Pulmonary artery endothelial cell (primary cell): ENCODE data around the gene ZBTB39. TPM values are rescaled to one million over a fixed set of nuclear protein-coding genes. Genes with fewer than 3 reads are reported as not detected.
"Not testable (repeated sequence)": the region's sequence is repeated elsewhere in the genome, so short reads cannot be mapped to it uniquely, and the experiment has no call there.

Source experiments
- DNase-seq: peaks from one replicate; pipeline ENCODE4 v3.0.0-alpha.2; 2011; ENCODE audit warnings: low read depth, low spot score
- total RNA-seq: library from RNA; depleted of rRNA; stranded (reverse); fragments of >200 nt; gene quantifications from 2 replicates; pipeline ENCODE4 v1.2.3, GENCODE V29; 2014

The ZBTB39 gene
- total RNA-seq, 1 donor from 2014 or later, result 6.0 TPM

DNA sequence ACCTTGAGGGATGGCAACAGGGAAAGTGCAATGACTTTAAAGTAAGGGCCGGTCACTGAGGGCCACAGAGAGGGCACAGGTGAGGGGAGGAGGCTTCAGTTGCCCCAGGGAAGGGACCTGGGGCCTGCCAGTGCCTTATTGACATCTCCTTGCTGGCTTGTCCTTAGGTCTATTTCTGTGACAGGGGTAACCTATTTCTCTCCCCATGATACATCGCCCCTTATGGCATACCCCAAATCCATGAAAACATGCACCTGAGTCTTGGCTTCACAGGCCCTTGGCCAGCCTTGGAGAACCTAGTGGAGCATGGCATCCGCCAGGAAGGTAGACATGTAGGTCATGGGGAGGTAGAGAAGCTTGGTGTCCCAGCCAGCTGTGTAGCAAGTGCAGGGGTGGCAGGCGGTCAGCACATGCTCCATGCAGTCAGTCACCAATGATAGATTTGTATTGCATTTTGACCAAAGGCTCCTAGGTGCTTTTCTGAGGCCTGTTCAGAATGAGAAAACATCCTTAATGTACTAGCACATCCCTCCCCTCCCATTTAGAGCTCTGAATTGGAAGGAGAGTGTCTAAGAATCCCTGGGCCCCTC lies 25.3 kb downstream of the ZBTB39 start:
- no peak for DNase-seq

DNA sequence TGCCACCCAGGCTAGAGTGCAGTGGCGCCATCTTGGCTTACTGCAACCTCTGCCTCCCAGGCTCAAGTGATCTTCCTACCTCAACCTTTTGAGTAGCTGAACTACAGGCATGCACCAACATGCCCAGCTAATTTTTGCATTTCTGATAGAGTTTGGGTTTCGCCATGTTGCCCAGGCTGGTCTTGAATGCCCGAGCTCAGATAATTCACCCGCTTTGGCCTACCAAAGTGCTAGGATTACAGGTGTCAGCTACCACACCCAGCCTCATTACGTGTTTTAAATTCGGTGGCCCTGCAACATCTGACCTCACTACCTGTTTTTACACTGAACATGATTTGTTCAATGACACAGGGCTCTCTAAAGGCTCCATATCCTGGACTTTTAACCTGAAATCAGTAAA lies 26.1 kb downstream of the ZBTB39 start:
- DNase-seq, result no peak

DNA sequence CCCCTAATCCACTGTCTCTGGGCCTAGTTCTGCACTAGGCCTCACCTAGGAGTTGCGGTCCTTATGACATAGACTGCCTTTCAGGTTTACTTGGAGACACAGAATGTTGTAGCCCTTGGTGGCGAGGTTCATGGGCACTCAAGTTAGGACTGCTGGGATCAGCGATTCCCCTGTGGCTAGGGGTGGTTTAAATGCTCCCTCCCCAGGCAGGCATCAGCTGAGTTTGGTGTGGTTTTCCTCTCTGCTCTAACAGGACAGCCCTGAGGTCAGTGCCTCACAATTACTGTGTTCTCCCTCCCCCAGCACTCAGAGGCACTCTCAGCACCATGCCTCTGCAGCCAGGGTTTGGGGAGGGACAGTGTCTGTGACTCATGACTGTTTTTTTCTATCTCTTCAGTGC lies 26.7 kb downstream of the ZBTB39 start:
- no peak for DNase-seq

DNA sequence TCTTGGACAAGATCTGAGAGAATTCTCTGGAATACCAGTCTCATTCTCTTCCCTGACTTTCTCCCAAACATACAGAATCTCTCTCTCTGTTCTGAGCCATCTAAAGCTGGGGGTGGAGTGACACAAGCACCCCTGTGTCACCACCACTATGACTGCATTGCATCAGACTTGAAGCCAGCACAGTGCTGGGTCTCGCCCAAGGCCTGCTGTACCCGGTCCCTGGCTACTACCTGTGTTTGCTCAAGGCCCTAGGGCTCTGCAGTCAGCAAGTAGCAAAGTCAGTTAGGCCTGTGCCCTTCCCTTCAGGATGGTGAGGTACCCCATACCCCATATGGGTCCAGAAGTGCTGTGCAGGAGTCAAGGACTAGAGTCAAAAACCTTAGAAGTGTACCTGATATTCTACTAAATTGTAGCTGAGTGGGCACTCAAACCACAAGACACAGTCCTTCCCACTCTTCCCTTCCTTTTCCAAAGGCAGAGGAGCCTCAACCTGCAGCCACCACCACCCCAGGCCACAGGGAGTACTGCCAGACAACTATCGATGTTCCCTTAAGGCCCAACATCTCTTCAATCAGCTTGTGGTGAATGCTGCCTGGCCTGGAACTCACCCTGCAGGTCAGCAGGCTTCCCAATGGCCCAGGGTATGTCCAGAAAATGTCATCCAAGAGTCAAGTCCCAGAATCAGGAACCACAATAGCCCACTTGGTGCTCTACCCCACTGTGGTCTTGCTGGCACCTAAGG lies 27.8 kb downstream of the ZBTB39 start:
- DNase-seq, result no peak

DNA sequence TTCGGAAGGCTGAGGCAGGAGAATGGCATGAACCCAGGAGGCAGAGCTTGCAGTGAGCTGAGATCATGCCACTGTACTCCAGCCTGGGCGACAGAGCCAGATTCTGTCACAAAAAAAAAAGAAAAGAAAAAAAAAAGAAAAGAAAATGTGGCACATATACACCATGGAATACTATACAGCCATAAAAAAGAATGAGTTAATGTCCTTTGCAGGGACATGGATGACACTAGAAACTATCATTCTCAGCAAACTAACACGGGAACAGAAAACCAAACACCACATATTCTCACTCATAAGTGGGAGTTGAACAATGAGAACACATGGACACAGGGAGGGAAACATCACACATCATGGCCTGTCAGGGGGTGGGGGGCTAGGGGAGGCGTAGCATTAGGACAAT lies 29.0 kb downstream of the ZBTB39 start:
- not testable (repeated sequence) for DNase-seq

DNA sequence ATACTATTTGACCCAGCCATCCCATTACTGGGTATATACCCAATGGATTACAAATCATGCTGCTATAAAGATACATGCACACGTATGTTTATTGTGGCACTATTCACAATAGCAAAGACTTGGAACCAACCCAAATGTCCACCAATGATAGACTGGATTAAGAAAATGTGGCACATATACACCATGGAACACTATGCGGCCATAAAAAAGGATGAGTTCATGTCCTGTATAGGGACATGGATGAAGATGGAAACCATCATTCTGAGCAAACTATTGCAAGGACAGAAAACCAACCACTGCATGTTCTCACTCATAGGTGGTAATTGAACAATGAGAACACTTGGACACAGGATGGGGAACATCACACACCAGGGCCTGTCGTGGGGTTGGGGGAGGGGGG lies 32.1 kb downstream of the ZBTB39 start:
- DNase-seq, result not testable (repeated sequence)

DNA sequence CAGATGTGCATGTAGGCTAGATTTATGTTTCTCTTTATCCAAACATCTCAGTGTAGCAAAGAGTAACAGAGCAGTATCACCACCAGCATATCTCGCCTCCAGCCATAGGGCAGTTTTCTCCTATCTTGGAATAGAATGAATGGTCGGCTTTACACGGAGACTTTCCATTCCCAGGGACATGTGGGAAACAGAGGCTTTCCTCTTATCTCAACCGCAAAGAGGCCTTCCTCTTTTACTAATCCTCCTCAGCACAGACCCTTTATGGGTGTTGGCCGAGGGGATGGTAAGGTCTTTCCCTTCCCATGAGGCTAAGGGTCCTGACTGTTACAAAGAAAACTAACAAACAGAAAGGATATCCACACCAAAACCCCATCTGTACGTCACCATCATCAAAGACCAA lies 37.4 kb downstream of the ZBTB39 start:
- not testable (repeated sequence) for DNase-seq

DNA sequence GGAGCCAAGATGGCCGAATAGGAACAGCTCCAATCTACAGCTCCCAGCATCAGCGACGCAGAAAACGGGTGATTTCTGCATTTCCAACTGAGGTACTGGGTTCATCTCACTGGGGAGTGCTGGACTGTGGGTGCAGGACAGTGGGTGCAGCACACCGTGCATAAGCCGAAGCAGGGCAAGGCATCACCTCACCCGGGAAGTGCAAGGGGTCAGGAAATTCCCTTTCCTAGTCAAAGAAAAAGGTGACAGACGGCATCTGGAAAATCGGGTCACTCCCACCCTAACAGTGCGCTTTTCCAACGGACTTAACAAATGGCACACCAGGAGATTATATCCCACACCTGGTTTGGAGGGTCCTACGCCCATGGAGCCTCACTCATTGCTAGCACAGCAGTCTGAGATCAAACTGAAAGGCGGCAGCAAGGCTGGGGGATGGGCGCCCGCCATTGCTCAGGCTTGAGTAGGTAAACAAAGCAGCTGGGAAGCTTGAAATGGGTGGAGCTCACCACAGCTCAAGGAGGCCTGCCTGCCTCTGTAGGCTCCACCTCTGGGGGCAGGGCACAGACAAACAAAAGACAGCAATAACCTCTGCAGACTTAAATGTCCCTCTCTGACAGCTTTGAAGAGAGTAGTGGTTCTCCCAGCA lies 40.2 kb downstream of the ZBTB39 start:
- not testable (repeated sequence) for DNase-seq

DNA sequence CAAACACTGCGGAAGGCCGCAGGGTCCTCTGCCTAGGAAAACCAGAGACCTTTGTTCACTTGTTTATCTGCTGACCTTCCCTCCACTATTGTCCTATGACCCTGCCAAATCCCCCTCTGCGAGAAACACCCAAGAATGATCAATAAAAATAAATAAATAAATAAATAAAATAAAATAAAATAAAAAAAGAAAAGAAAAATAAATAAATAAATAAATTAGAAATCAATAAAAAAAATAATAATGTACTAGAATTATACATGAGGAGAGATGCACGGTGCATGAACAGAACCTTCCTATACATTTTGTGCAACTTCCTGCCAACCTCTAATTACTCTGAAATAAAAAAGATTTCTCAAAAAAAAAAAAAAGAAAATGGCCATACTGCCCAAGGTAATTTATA lies 41.2 kb downstream of the ZBTB39 start:
- not testable (repeated sequence) for DNase-seq

DNA sequence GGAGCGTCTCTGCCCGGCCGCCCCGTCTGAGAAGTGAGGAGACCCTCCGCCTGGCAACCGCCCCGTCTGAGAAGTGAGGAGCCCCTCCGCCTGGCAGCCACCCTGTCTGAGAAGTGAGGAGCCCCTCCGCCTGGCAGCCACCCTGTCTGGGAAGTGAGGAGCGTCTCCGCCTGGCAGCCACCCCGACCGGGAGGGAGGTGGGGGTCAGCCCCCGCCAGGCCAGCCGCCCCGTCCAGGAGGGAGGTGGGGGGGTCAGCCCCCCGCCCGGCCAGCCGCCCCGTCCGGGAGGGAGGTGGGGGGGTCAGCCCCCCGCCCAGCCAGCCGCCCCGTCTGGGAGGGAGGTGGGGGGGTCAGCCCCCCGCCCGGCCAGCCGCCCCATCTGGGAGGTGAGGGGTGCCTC lies 42.8 kb downstream of the ZBTB39 start:
- DNase-seq, result not testable (repeated sequence)

DNA sequence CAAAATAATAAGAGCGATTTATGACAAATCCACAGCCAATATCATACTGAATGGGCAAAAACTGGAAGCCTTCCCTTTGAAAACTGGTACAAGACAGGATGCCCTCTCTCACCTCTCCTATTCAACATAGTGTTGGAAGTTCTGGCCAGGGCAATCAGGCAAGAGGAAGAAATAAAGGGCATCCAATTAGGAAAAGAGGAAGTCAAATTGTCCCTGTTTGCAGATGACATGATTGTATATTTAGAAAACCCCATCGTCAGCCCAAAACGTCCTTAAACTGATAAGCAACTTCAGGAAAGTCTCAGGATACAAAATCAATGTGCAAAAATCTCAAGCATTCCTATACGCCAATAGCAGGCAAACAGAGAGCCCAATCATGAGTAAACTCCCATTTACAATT lies 44.1 kb downstream of the ZBTB39 start:
- DNase-seq, result not testable (repeated sequence)

DNA sequence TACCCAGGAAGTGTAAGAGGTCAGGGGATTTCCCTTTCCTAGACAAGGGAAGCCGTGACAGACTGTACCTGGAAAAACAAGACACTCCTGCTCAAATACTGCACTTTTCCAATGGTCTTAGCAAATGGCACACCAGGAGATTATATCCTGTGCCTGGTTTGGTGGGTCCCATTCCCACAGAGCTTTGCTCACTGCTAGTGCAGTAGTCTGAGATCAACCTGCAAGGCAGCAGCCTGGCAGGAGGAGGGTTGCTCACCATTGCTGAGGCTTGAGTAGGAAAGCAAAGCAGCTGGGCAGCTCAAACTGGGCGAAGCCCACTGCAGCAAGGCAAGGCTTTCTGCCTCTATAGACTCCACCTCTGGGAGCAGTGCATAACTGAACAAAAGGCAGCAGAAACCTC lies 47.9 kb downstream of the ZBTB39 start:
- no peak for DNase-seq

DNA sequence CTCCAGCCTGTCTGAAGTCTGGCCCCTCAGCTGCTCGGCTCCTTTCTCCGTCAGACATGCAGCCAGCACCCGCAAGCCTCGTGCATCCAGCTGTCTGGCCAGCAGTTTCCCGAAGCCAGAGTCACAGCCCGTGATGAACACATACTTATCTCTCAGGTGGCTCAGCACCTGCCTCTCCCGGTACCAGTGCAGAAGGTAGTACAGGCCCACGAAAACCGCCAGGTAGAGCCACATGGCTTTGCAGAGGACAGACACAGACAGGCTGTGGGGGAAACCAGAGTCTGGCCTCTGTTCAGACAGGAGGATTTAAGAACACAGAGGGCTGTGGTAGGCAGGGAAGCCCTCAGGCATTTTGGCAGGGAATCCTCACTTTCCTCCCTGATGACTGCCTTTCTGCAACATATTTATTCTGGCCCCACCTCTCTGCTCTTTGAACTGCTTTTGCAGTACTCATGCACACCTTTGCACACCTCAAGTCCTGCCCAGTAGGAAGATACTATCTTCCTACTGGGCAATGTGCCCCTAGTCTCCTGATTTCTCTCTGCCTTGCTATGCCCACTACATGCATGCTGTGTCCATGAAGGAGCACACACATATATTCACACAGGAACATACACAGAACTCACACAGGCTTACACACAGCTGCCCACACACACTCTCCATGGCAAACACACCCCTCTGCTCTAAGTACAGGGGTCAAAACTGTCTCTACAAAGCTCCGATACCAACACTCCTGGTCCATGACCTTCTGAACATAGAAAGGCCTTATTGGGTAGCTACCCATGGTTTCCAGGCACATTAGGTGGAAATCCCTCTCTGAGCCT lies 48.9 kb downstream of the ZBTB39 start, which contains the start of gene RDH16:
TSS of gene RDH16 (minus strand) at position 380 of the 824 bp plus-strand sequence. CDS start at position 234, 146 bp downstream.
- no peak for DNase-seq

DNA sequence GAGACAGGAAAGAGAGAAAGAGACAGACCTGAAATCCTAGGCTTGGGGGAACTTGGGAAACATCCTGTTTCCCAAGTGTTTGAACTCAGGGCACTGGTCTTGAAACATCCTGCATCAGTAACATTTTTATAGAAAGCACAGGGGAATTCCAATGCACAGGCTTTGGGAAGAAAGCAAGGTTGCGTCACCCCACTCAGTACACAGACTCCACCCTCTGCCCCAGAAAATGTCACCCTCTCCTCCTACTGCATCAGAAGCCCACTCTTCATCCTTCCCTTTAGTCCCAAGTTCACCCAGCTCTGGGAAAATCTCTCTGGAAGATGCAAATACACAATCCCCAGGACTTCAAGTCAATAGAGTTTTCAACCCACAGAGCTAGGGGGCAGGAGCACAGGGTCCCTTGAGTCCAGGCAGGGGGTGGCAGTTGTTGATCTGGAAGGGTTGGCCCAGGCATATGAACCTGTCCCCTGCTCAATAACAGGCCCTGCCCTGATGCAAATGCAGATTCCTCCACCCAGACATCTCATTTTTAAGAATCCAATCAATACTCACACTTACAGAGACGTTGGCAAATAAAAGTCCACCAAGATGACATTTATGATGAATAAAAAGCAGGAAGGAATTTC lies 50.6 kb downstream of the ZBTB39 start:
- no peak for DNase-seq

DNA sequence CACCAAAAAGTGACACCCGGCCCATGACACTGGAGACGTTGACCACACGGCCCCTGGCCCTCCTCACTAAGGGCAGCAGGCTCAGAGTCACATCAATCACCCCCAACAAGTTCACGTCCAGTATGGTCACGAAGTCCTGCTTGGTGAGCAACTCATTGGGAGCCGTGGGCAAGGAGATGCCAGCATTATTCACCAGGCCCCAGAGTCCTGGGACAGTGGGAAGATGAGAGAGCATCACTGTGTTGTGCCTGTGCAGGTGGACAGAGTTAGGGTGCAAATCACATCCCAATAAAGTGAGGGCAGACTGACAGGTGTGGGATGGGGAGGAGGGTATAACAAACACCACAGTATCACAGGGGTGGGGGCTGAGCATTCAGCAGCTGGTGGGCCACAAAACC lies 51.4 kb downstream of the ZBTB39 start:
- no peak for DNase-seq

DNA sequence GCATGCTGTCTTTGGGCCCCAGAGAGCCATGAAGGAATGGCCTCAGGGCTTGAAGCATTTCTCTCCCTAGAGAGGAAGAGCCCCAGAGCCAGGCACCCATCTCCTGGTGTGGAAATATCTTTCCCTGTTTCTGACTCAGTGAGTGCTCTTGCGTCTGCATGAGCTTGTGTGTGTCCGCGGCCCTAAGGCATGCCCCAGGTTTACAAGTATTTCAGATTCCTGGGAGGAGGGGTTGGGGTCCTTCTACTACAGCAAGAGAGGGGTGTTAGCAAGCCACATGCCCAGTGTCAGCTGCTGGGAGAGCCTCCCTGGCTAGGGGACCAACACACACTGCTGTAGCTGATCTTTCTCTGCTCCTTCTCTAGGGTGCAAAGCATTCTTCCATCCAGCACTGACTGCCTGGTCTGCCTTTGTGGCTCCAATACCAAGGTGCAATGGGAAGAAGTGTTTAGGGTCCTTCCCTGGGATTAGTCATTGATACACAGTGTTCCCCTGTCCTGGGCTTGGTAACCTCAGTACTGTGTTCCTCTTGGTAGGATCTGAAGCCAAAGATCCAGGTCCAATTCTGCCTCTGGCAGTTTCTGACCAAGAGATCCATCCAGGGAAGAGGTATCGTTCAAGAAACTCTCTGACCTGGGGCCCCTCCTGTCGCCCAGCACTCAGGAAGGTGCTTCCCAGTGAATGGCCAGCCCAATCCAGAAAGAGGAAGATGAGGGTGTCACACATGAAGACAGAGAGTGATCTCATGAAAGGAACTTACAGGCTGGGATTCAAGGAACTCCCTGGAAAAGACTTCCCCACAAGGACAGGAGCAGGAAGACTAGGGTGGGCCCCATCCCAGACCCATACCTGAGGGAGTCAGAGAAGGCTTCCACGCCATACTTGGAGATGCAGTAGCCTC lies 52.0 kb downstream of the ZBTB39 start:
- no peak for DNase-seq

DNA sequence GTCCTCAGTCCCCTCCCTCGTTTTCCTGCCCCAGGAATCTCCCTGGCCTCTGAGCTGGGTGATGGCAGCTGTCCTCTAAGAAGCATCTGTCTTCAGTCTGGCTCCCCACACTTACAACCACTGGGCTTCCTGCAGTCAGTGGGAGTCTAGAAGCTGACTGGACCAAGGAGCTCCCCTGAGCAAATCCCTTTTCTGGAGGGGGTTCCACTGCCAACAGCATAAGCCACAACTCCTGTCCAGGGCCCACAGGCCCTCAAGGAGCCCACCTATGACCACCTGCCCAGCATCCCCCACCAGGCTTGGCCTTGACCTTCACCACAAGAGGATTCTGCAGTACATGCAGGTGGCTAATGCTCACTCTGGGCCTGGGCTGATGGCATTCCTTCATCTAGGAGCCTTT lies 53.0 kb downstream of the ZBTB39 start:
- DNase-seq, result no peak

DNA sequence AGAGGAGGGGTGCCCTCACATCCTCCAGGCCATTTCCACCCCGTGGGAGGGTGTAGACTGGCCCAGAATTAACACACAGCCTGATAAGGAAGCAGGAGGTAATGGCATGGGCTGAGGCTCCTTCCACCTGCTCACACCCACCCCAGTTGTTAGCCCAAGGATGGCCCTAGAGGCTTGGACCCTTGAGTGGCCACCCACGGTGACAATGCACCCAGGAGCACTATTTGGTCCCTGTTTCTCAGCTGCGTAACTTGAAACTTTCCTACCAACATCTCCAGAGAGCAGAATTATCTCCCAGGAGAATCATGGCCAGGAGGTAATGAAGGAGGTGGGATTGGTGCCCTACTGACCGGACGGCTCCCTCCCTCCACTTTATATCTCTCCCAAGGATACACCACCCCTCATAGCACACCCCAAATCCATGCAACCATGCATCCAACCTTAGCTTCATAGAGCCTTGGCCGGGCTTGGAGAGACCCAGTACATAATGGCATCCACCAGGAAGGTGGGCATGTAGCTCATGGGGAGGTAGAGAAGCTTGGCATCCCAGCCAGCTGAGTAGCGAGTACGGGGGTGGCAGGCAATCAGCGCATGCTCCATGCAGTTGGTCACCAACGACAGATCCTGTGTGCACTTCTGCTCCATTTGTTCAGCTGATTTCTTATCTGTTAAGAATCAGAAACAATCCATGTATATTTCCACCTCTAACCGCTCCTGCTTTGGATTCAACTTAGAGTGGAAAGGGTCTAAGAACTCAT lies 54.6 kb downstream of the ZBTB39 start:
- DNase-seq, result no peak

DNA sequence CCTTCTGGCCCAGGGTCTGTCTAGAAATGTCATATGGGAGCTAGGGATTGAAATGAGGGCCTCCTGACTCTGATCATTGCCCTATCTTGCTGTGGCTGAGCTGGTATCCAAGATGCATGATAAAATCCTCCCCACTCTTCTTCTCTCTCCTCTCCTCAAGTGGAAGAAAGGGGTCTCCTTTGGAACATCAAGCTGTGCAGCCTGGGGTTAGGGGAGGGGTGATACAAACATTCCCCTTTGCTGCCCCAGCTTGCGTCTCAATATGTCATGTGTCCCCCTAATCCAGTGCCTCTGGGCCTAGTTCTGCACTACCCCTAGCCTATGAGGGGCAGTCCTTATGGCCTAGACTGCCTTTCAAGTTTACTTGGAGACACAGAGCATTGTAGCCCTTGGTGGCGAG lies 57.5 kb downstream of the ZBTB39 start:
- DNase-seq, result no peak
